CD14-positive monocyte (primary cell): ENCODE measurements around the gene CHURC1. TPM values are rescaled to one million over a fixed set of nuclear protein-coding genes. Genes with fewer than 3 reads are reported as not detected.

Experiments used
- DNase-seq, 3 donors: peaks; one replicate each; pipeline ENCODE4 v3.0.0-alpha.2; 2011 to 2022
- H2AFZ ChIP-seq: 2 replicates; pipeline ENCODE4 v1.6.0; 2012; ENCODE audit warnings: mild to moderate bottlenecking, low read depth, low read length, inconsistent platforms; ENCODE audit not compliant: insufficient read depth, poor library complexity, severe bottlenecking
- H3K27ac ChIP-seq, 2 donors: 1 replicate in 1 of 2; 2 replicates in 1 of 2; pipeline ENCODE4 v1.5.1; 2012 to 2013; ENCODE audit warnings: low read length in 2 of 2, control low read depth in 1 of 2, inconsistent platforms in 1 of 2, low read depth in 1 of 2, mild to moderate bottlenecking in 1 of 2
- H3K27me3 ChIP-seq, 2 donors: one replicate each; pipeline versions ENCODE4 v1.6.0 to v1.6.1; 2011 to 2013; ENCODE audit warnings: low read length in 2 of 2; ENCODE audit not compliant: control insufficient read depth in 2 of 2, insufficient read depth in 2 of 2
- H3K36me3 ChIP-seq, 2 donors: replicated peaks in 1 of 2; 1 replicate in 1 of 2; 2 replicates in 1 of 2; pipeline versions ENCODE4 v1.5.1 to v1.6.1; 2012 to 2013; ENCODE audit warnings: low read length in 2 of 2, control low read depth in 1 of 2, inconsistent platforms in 1 of 2, mild to moderate bottlenecking in 1 of 2; ENCODE audit not compliant: insufficient read depth in 2 of 2, control insufficient read depth in 1 of 2
- H3K4me1 ChIP-seq, 2 donors: 1 replicate in 1 of 2; 2 replicates in 1 of 2; pipeline versions ENCODE4 v1.5.1 to v1.6.1; 2012 to 2013; ENCODE audit warnings: low read length in 2 of 2, control low read depth in 1 of 2, inconsistent platforms in 1 of 2, mild to moderate bottlenecking in 1 of 2, moderate library complexity in 1 of 2; ENCODE audit not compliant: insufficient read depth in 2 of 2, control insufficient read depth in 1 of 2
- H3K4me2 ChIP-seq: replicated peaks from 2 replicates; pipeline ENCODE3; 2012; ENCODE audit warnings: low read length, moderate library complexity, mild to moderate bottlenecking; ENCODE audit not compliant: poor library complexity, severe bottlenecking; ENCODE audit errors: extremely low read depth
- H3K4me3 ChIP-seq, 3 experiments: fragments of 200-600 bp in 1 of 3; sonication (generic) in 1 of 3; replicated peaks in 1 of 3; 1 replicate in 2 of 3; 2 replicates in 1 of 3; pipeline ENCODE4 v1.5.1; 2011 to 2013; ENCODE audit warnings: low read length in 3 of 3, mild to moderate bottlenecking in 3 of 3, control low read depth in 2 of 3, low read depth in 2 of 3, inconsistent platforms in 1 of 3, moderate library complexity in 1 of 3
- H3K79me2 ChIP-seq: 2 replicates; pipeline ENCODE4 v1.6.0; 2012; ENCODE audit warnings: mild to moderate bottlenecking, control low read depth, inconsistent platforms, low read length, moderate library complexity; ENCODE audit not compliant: insufficient read depth
- H3K9ac ChIP-seq: 2 replicates; pipeline ENCODE4 v1.6.0; 2017; ENCODE audit warnings: low read length, mild to moderate bottlenecking; ENCODE audit not compliant: insufficient read depth, poor library complexity, severe bottlenecking
- H3K9me3 ChIP-seq, 2 donors: replicated peaks in 1 of 2; 1 replicate in 1 of 2; 2 replicates in 1 of 2; pipeline versions ENCODE4 v1.5.1 to v1.6.1; 2012 to 2013; ENCODE audit warnings: low read length in 2 of 2, control low read depth in 1 of 2; ENCODE audit not compliant: control insufficient read depth in 1 of 2, insufficient read depth in 1 of 2
- H4K20me1 ChIP-seq: 2 replicates; pipeline ENCODE4 v1.6.0; 2012; ENCODE audit warnings: mild to moderate bottlenecking, low read length, control low read depth, moderate library complexity; ENCODE audit not compliant: insufficient read depth
- H3K27ac Mint-ChIP-seq, 7 donors: one replicate each; pipeline ENCODE4 v1.8.0; 2020; ENCODE audit warnings: mild to moderate bottlenecking in 7 of 7, mixed read lengths in 7 of 7, moderate library complexity in 6 of 7, inconsistent platforms in 2 of 7
- H3K27me3 Mint-ChIP-seq, 3 donors: one replicate each; pipeline ENCODE4 v1.8.0; 2021 to 2022; ENCODE audit warnings: low read depth in 3 of 3, mild to moderate bottlenecking in 3 of 3, mixed read lengths in 3 of 3, moderate library complexity in 3 of 3, inconsistent platforms in 1 of 3
- H3K36me3 Mint-ChIP-seq, 2 donors: one replicate each; pipeline ENCODE4 v1.8.0; 2020; ENCODE audit warnings: mixed read lengths in 2 of 2, inconsistent platforms in 1 of 2, mild to moderate bottlenecking in 1 of 2
- H3K4me1 Mint-ChIP-seq: one replicate; pipeline ENCODE4 v1.8.0; 2020; ENCODE audit warnings: mild to moderate bottlenecking, mixed read lengths
- H3K4me3 Mint-ChIP-seq, 2 donors: one replicate each; pipeline ENCODE4 v1.8.0; 2020; ENCODE audit warnings: mild to moderate bottlenecking in 2 of 2, mixed read lengths in 2 of 2, moderate library complexity in 1 of 2
- H3K9me3 Mint-ChIP-seq, 7 donors: one replicate each; pipeline ENCODE4 v1.8.0; 2020 to 2022; ENCODE audit warnings: mixed read lengths in 7 of 7, mild to moderate bottlenecking in 6 of 7, moderate library complexity in 6 of 7, inconsistent platforms in 2 of 7
- CTCF ChIP-seq: fragments of 200-600 bp; IDR thresholded peaks from one replicate; pipeline ENCODE4 v1.8.0; 2022; ENCODE audit warnings: antibody characterized with exemption, mild to moderate bottlenecking
- WGBS: methylation state at CpG from one replicate; pipeline ENCODE4 v1.1.5; 2013; ENCODE audit warnings: missing lambda C conversion rate; ENCODE audit not compliant: insufficient coverage; 5-methylcytosine and 5-hydroxymethylcytosine counted together
- intact Hi-C, 2 donors: fragments of 100-400 bp; cut with micrococcal nuclease; formaldehyde crosslinking; loops; one replicate each; pipeline versions ENCODE4 v1.15.0 to v1.15.1; 2023
- polyA plus RNA-seq, 3 donors: library from polyadenylated mRNA; depleted of rRNA in 1 of 3; unstranded in 2 of 3; stranded (reverse) in 1 of 3; fragments of 300-500 nt in 2 of 3; fragments of >200 nt in 1 of 3; fragmentation: Illumina TruSeq in 2 of 3; gene quantifications; 1 replicate in 2 of 3; 2 replicates in 1 of 3; pipeline ENCODE4 v1.2.3, GENCODE V29; 2012 to 2021

The CHURC1 gene
- polyA plus RNA-seq, 3 donors: 31.1 to 98.3 (median 81.2) TPM

- H3K27ac Mint-ChIP-seq: no peak overlapping the region
- H3K36me3 Mint-ChIP-seq: no peaks in the 10 kb centered on the region
- Histone ChIP-seq H3K4me2 (no peak overlapping the region), H3K9me3 (peaks cover 0 to 10% of the 10 kb centered on the region in 2 donors), H3K4me1 (peaks cover 2 to 19% of the 10 kb centered on the region in 2 donors), H3K36me3 (no peaks in the 10 kb centered on the region), H3K27ac (no peak overlapping the region), H4K20me1 (no peaks in the 10 kb centered on the region), H3K9ac (no peak overlapping the region), H2AFZ (no peak overlapping the region), H3K27me3 (peaks cover 60 to 69% of the 10 kb centered on the region in 2 donors), H3K79me2 (no peaks in the 10 kb centered on the region), H3K4me3 (no peak overlapping the region)
- WGBS: 92% methylated on average over 3 of the region's 4 CpGs
- DNase-seq: no peak
- H3K9me3 Mint-ChIP-seq: peaks cover 0 to 4% (median 0%) of the 10 kb centered on the region in 7 donors
- peaks cover 58 to 74% (median 72%) of the 10 kb centered on the region in 3 donors for H3K27me3 Mint-ChIP-seq
- no peak for TF ChIP-seq CTCF
- intact Hi-C loops: no loop called here
- peak overlapping the region in 1 of 2 donors; percentile 69 for H3K4me3 Mint-ChIP-seq
- H3K4me1 Mint-ChIP-seq: peaks cover 10% of the 10 kb centered on the region
These were observed 36.4 kb upstream of the CHURC1 start for GRCh38 chr14:64877846-64878245.

GRCh38 chr14:64878837-64879634 is 35.2 kb upstream of the CHURC1 start:
- Mint-ChIP-seq H3K9me3 (peaks cover 0 to 4% (median 0%) of the 10 kb centered on the region in 7 donors), H3K4me3 (peak overlapping the region; percentile 25 to 69), H3K36me3 (no peaks in the 10 kb centered on the region), H3K27ac (no peak overlapping the region), H3K27me3 (peaks cover 65 to 81% (median 78%) of the 10 kb centered on the region in 3 donors), H3K4me1 (peaks cover 10% of the 10 kb centered on the region)
- intact Hi-C loops: no loop called here
- no peaks in the 10 kb centered on the region for H3K79me2 ChIP-seq
- H4K20me1 ChIP-seq: no peaks in the 10 kb centered on the region
- TF ChIP-seq CTCF: no peak
- H3K27me3 ChIP-seq: peaks cover 71 to 79% of the 10 kb centered on the region in 2 donors
- peaks cover 2 to 19% of the 10 kb centered on the region in 2 donors for H3K4me1 ChIP-seq
- DNase-seq: no peak
- WGBS: 2% methylated on average over 36 of the region's 43 CpGs
- no peaks in the 10 kb centered on the region for H3K36me3 ChIP-seq
- no peak overlapping the region for H2AFZ ChIP-seq
- no peak overlapping the region for H3K27ac ChIP-seq
- peak overlapping the region in 1 of 3 experiments; percentile 60 for H3K4me3 ChIP-seq
- H3K4me2 ChIP-seq: peak overlapping the region; percentile 66
- H3K9ac ChIP-seq: no peak overlapping the region
- H3K9me3 ChIP-seq: peaks cover 0 to 10% of the 10 kb centered on the region in 2 donors
